ENCODE measurements around the gene CNFN.

- TF ChIP-seq CTCF (IDR thresholded peaks at IDR 0.05; ENCODE audit: low read length) (no peak), EZH2 (IDR thresholded peaks at IDR 0.05; ENCODE audit: borderline replicate concordance, low read length) (no peak)
Measured at GRCh38 chr19:42427313-42427712, 37.2 kb upstream of the CNFN start, which contains the start of gene LIPE.

Data from OCI-LY1 (cell line).